OCI-LY7 (cell line): ENCODE data around the gene ZMYND15.

ENCODE experiments used
- EZH2phosphoT487 ChIP-seq: fragments of 200-600 bp; sonication (generic); IDR thresholded peaks from 2 replicates; pipeline ENCODE4 v1.6.1; 2018; ENCODE audit warnings: low read depth, borderline replicate concordance, mild to moderate bottlenecking, mixed run types, antibody characterized with exemption, low read length, moderate library complexity, mixed read lengths
- TF ChIP-seq, protein P1 (sequence below): fragments of 200-600 bp; sonication (generic); conservative IDR thresholded peaks from 2 replicates; pipeline ENCODE4 v1.5.1; 2014; ENCODE audit warnings: mild to moderate bottlenecking, antibody characterized with exemption, low read length, moderate library complexity, mixed read lengths

DNA sequence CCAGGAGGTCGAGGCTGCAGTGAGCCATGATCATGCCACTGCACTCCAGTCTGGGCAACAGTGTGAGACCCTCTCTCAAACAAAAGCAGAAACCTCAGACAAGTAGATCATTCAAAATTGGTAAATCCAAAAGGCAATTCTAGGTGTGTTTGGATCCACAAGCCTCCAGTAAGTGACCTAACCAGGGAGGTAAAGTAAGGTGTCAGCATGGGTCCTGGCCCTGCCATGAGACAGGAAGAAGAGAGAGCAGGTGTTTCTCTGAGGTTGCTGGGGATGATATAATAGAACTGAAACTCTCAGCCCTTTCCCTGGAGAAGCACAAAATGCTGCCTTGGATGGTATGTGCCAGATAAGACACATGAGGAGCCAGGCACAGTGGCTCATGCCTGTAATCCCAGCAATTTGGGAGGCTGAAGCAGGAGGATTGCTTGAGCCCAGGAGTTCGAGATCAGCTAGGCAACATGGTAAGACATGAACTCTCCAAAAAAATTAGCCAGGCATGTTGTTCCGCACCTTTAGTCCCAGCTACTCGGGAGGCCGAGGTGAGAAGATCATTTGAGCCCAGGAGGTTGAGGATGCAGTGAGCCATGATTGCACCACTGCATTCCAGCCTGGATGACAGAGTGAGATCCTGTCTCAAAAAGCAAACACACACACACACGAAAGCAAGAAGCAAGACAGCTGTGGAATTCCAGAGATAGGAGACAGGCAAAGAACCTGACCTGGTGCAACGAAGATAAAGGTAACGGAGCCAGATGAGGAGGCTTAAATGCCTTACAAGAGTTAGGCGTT is 38.5 kb downstream of the ZMYND15 start:
- TF ChIP-seq, protein P1, sequence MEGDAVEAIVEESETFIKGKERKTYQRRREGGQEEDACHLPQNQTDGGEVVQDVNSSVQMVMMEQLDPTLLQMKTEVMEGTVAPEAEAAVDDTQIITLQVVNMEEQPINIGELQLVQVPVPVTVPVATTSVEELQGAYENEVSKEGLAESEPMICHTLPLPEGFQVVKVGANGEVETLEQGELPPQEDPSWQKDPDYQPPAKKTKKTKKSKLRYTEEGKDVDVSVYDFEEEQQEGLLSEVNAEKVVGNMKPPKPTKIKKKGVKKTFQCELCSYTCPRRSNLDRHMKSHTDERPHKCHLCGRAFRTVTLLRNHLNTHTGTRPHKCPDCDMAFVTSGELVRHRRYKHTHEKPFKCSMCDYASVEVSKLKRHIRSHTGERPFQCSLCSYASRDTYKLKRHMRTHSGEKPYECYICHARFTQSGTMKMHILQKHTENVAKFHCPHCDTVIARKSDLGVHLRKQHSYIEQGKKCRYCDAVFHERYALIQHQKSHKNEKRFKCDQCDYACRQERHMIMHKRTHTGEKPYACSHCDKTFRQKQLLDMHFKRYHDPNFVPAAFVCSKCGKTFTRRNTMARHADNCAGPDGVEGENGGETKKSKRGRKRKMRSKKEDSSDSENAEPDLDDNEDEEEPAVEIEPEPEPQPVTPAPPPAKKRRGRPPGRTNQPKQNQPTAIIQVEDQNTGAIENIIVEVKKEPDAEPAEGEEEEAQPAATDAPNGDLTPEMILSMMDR = no peak
- TF ChIP-seq EZH2phosphoT487 = no peak
